Brain pericyte (primary cell): ENCODE measurements around the gene IGDCC3.
A peak's percentile ranks its signal among the peaks of the same experiment; 100 is the strongest.

Experiments
- DNase-seq: peaks from one replicate; pipeline ENCODE4 v3.0.0-alpha.2; 2012; ENCODE audit warnings: low read depth, low spot score

IGDCC3 gene

GRCh38 chr15:65388306-65389080, 10.7 kb upstream of the IGDCC3 start:
- no peak for DNase-seq

GRCh38 chr15:65386886-65387285, 9.1 kb upstream of the IGDCC3 start:
- DNase-seq, result no peak

DNA sequence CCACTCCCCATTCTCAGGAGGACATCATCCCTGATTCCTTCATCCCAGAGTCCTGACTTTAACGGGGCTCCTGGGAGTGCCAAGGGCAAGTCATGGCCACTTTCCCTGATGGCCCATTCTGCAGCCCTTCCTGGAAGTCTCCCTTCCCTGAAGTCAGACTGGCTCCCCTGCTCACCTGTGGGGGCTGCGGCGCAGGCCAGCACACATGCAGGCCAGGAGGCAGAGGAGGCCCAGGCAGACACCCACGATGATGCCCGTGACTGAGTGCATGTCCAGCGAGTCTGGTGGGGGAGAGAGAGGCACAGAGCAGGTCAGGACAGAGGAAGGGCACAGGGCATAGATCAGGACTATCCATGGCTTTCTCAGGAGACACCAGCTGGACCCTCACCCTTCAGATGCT, 8.6 kb upstream of the IGDCC3 start:
- no peak for DNase-seq

DNA sequence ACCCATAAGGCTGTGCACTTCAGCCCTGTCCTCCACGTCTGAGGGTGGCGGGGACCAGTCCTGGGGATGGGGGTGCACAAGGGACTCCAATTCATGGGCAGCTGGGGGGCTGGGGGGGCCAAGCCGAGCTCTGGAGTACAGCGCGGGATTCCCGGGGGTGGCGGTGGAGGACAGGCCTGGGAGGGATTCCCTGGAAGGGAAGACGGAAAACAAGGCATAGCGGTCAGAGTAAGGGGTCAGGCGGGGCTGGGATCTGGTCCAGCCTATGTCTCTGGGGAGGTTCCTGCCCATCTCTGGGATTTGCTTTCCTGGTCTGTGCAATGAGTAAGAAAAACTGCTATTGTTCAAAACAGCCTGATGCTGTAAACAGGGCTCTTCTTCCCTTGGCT, 8.1 kb upstream of the IGDCC3 start:
- no peak for DNase-seq

GRCh38 chr15:65384895-65385869, 7.4 kb upstream of the IGDCC3 start:
- peak; percentile 45 for DNase-seq

DNA sequence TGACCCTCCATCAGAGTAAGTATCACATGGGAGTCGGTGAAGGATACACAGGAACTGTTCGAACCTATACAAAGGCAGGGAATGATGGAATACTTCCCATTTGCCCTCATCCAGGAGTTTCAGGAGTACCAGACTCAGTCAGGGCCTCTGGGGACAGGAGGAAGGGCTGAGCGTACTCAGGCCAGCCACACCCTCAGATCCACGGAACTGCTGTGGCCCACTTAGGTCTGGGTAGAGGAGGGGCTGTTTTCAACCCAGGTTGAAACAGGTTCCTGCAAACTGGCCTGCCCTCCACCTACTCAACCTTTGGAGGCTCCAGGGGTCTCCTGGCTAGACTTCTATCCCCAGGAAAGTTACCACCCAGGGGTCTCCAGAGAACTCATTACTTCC, 6.7 kb upstream of the IGDCC3 start:
- DNase-seq, result no peak

GRCh38 chr15:65383991-65384390, 6.2 kb upstream of the IGDCC3 start:
- no peak for DNase-seq

DNA sequence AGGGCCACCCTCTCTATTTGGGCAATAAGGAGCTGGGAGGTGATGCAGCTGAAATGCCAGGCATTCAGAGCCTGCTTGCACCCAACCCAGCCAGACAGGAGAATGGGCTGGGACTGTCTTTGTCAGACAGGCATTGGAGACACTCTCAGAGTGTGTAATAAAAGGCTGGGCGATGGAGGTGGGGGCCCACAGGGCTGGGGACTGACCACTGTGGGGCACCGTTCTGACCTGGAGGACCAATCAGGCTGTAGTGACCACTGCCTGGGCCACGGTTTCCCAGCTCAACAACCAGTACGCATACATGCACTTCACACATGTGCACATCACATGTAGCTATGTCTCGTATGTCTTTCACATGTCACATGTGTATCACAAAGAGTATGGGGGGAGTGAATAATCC, 5.7 kb upstream of the IGDCC3 start:
- DNase-seq, result no peak

GRCh38 chr15:65382921-65383320, 5.1 kb upstream of the IGDCC3 start:
- no peak for DNase-seq

DNA sequence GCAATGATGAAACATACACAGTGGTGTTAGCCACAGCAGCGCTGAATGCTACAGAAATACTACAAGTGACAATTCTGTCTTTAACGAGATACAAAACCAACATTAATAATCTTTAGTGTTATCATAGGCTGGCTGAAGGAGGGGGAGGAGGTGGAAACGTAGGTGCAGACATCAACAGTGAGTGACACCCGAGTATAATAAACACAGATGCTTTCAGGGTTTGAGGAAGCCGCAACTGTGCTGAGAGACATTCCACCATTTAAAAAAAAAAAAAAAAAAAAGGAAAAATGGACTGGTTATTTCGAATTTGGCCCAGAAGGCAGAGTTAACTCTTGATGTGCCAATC, 4.3 kb upstream of the IGDCC3 start:
- no peak for DNase-seq

GRCh38 chr15:65381445-65382145, 3.8 kb upstream of the IGDCC3 start:
- DNase-seq, result no peak

GRCh38 chr15:65379986-65380385, 2.2 kb upstream of the IGDCC3 start:
- DNase-seq, result no peak

DNA sequence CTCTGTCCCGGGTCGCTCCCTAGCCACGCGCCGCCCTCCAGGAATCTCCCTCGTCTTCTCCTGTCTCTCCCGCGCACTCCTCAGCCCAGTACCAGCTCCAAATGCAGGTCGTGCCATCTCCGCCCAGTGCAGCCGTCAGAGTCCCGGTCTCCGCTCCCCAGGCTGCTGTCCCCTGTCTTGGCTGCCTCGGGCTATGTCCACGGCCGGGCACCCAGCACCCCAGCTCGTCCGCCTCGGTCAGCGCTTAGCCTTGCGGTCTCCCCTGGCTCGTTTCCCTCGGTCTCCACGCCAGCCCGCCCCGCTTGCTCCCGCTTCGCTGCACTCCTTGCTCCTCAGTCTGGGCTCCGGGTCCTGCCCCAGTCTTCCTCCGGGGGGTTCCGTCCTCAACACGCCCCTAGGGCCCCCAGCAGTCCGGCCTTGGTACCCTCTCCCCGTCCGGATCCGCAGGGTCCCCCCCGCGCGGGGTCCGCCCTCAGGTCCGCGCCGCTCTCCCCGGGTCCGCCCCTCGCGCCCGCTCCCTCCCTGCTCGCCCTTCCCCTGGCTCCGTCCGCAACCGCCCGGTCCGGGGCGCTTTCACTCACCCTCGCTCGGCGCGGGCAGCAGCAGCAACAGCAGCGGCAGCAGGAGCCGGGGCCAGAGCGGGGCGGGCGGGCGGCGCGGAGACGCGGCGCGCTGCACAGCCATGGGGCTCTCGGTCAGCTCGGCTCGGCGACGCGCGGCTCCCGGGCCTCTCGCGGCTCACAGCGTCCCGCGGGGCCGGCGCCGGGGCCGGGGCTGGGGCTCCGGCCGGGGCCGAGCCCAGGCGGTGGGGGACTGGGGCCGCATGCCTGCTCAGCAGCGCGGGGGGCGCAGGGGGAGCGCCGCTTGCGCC, 462 bp downstream of the IGDCC3 start:
- no peak for DNase-seq

GRCh38 chr15:65376767-65377104, 1.1 kb downstream of the IGDCC3 start:
- no peak for DNase-seq

DNA sequence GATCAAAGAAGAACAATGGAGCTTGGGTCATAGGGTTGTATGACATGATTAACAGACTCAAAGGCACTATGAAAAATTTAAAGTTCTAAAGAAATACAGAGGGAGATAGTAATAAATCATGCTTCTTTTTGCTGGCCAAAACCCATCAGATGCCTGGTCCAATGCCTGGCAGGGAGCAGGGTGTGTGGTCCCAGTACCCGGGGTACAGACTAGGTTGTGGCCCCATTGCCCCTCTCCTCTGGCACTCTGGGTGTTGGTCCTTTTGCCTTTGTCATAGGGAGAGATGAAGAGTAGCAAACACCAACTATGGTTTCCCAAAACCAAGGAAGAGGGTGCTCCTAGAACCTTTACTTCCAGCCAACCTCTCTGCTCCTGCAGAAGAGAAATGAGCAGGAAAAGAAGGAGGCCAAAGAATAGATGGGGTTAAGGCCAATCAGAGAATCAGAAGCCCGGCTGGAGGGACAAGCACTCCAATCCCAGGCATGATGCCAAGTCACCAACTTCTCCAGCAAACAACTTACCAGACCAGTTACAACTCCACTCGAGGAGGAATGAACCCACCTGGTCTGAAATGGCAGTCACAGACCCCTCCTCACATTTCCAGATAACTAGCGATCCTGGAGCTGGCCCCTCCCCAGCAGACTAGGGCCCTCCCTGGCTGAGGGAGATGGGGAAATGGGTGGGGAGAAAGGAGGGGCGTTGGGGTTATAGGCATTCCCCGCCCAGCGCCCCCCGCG, 1.8 kb downstream of the IGDCC3 start:
- DNase-seq, result no peak

- no peak for DNase-seq
Measured at GRCh38 chr15:65374821-65375401, 2.9 kb downstream of the IGDCC3 start.

DNA sequence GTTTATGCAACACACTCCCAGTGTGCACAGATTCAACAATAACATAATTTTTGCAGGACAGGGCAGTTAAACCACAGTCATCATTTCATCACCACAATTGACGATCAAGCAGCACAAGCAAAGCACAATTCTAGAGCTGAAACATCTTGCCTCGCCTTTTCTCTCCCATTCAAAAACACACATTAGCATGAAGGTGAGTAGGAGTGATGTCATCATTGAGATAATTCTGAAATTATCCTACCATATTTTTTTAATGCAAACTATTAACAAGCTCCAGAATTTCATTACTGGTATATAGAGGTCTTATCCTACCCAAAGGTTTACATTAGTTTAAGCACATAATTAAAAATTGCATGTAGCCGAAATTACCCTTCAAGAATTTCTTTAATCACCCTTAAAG, 3.5 kb downstream of the IGDCC3 start:
- no peak for DNase-seq

DNA sequence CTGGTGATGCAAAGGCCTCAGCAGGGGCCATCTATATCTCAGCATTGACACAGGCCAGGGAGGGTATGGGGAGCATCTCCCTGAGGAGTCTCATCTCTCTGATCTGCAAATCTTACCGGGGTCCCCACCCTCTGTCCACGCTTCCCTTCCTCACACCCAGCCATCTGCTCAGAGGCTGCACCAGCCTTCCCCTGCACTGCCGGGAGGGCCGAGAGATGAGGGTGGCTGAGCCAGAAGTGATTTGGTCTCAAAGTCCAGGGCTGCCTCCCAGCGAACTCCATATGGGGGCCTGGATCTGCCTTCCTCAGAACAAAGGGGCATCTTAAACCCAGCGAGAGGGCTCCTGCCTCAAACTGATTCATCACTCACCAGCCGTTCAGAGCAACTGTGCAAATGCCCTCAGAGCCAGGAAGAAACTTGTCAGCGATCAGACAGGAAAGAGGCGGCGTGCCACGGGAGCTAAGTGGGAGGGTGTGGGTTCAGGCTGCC, 4.6 kb downstream of the IGDCC3 start:
- DNase-seq, result no peak

- no peak for DNase-seq
Measured at GRCh38 chr15:65372787-65373067, 5.1 kb downstream of the IGDCC3 start.

DNA sequence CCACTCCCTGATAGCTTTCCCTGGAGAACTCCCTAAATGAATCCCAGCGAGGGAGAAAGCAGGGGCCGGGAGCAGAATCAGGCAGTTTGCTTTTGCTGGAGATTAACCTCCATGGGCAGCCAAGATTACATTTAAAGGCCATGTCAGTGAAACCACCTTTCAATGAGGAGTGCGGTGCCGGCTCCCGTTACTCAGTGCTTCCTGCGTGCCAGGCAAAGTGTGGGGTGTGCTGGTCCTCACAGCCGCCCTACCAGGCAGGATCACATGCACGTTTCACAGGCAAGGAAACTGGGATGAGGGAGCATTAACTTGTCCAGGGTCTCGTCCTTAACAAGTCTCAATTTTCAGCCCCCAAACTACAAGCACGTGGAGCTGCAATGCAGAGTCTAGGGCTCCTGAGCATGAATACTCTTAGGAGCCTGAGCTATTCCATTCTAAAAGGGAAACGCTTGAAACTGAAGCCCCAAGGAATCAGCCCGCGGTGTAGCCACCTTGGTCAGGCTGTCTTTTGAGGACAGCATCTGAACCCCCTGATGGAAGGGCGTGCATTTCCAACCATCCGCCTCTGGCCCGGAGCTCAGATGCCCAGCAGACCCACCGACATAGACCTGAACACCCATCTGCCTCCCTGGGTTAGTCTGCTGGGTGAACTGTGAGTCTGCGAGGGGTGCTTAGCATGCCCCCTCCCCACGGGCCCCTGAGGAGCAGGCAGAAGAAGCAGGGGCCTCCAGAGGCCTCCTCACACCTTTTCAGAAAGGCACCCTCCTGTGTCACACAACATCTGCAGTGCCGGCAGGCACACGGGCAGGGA, 5.6 kb downstream of the IGDCC3 start:
- no peak for DNase-seq
